HG03064 (cell line): ENCODE results near the gene SIGLEC10.
"Not testable (repeated sequence)": the region's sequence is repeated elsewhere in the genome, so short reads cannot be mapped to it uniquely, and the experiment has no call there.

Experiments used
- ATAC-seq: cut with Tn5 transposase; IDR thresholded peaks from one replicate; pipeline ENCODE4 v1.9.1; 2021; ENCODE audit warnings: low read depth; ENCODE audit not compliant: unreplicated experiment

SIGLEC10 gene

GRCh38 chr19:51440052-51440451 lies 22.6 kb upstream of the SIGLEC10 start:
- no peak for ATAC-seq

GRCh38 chr19:51439021-51439465 lies 21.6 kb upstream of the SIGLEC10 start:
- ATAC-seq, result no peak

GRCh38 chr19:51434456-51434855 lies 17.0 kb upstream of the SIGLEC10 start:
- ATAC-seq, result no peak

- no peak for ATAC-seq
Measured at GRCh38 chr19:51433043-51433442, 15.6 kb upstream of the SIGLEC10 start.

- no peak for ATAC-seq
Measured at GRCh38 chr19:51431124-51431523, 13.7 kb upstream of the SIGLEC10 start.

GRCh38 chr19:51430221-51430620 lies 12.8 kb upstream of the SIGLEC10 start:
- no peak for ATAC-seq

GRCh38 chr19:51427201-51427600 lies 9.8 kb upstream of the SIGLEC10 start:
- ATAC-seq, result no peak

- no peak for ATAC-seq
Measured at GRCh38 chr19:51422053-51422448, 4.6 kb upstream of the SIGLEC10 start.

- ATAC-seq, result no peak
Measured at GRCh38 chr19:51421229-51422052, 4.0 kb upstream of the SIGLEC10 start.

- not testable (repeated sequence) for ATAC-seq
Measured at GRCh38 chr19:51420511-51420910, 3.1 kb upstream of the SIGLEC10 start.

- ATAC-seq, result no peak
Measured at GRCh38 chr19:51418707-51419106, 1.3 kb upstream of the SIGLEC10 start.

GRCh38 chr19:51417810-51418157 lies 342 bp upstream of the SIGLEC10 start:
- ATAC-seq, result no peak

GRCh38 chr19:51416422-51416821 lies 1.0 kb downstream of the SIGLEC10 start:
- not testable (repeated sequence) for ATAC-seq

- ATAC-seq, result no peak
Measured at GRCh38 chr19:51415187-51415586, 2.3 kb downstream of the SIGLEC10 start.

- no peak for ATAC-seq
Measured at GRCh38 chr19:51410950-51411748, 6.3 kb downstream of the SIGLEC10 start.

GRCh38 chr19:51407511-51408131 lies 9.8 kb downstream of the SIGLEC10 start:
- ATAC-seq, result no peak

GRCh38 chr19:51402117-51402516 lies 15.3 kb downstream of the SIGLEC10 start:
- no peak for ATAC-seq

GRCh38 chr19:51399936-51400335 lies 17.5 kb downstream of the SIGLEC10 start:
- ATAC-seq, result not testable (repeated sequence)

- no peak for ATAC-seq
Measured at GRCh38 chr19:51399231-51399630, 18.2 kb downstream of the SIGLEC10 start.

GRCh38 chr19:51398096-51398704 lies 19.2 kb downstream of the SIGLEC10 start:
- ATAC-seq, result no peak

GRCh38 chr19:51397453-51397852 lies 20.0 kb downstream of the SIGLEC10 start:
- ATAC-seq, result not testable (repeated sequence)
